ENCODE results near the gene TAMALIN.

TAMALIN gene

GRCh38 chr12:51985154-51985835 lies 21.5 kb upstream of the TAMALIN start:
- no peak for FAIRE-seq

- no peak for FAIRE-seq
These were observed 19.9 kb upstream of the TAMALIN start for GRCh38 chr12:51986834-51987233.

- no peak for FAIRE-seq
These were observed 14.5 kb upstream of the TAMALIN start for GRCh38 chr12:51992246-51992645.

- FAIRE-seq: no peak
These were observed 12.3 kb upstream of the TAMALIN start for GRCh38 chr12:51994539-51994820.

GRCh38 chr12:51994959-51995358 lies 11.8 kb upstream of the TAMALIN start:
- no peak for FAIRE-seq

- FAIRE-seq: no peak
These were observed 9.6 kb upstream of the TAMALIN start for GRCh38 chr12:51997136-51997535.

- FAIRE-seq: no peak
These were observed 3.7 kb upstream of the TAMALIN start for GRCh38 chr12:52003016-52003550.

- no peak for FAIRE-seq
These were observed 3.2 kb upstream of the TAMALIN start for GRCh38 chr12:52003591-52003990.

- FAIRE-seq: no peak
These were observed 2.6 kb upstream of the TAMALIN start for GRCh38 chr12:52004042-52004648.

GRCh38 chr12:52005218-52005902 lies 1.4 kb upstream of the TAMALIN start:
- FAIRE-seq: no peak

- no peak for FAIRE-seq
These were observed 643 bp upstream of the TAMALIN start for GRCh38 chr12:52005903-52006703.

- no peak for FAIRE-seq
These were observed 594 bp downstream of the TAMALIN start for GRCh38 chr12:52007158-52007921.

GRCh38 chr12:52007982-52008510 lies 1.3 kb downstream of the TAMALIN start:
- no peak for FAIRE-seq

- no peak for FAIRE-seq
These were observed 2.5 kb downstream of the TAMALIN start for GRCh38 chr12:52009081-52009751.

- FAIRE-seq: no peak
These were observed 3.4 kb downstream of the TAMALIN start for GRCh38 chr12:52010152-52010622.

- no peak for FAIRE-seq
These were observed 4.2 kb downstream of the TAMALIN start for GRCh38 chr12:52010692-52011601.

GRCh38 chr12:52011602-52012214 lies 5.0 kb downstream of the TAMALIN start:
- FAIRE-seq: no peak

GRCh38 chr12:52013626-52014310 lies 7.0 kb downstream of the TAMALIN start:
- no peak for FAIRE-seq

Measured in colon (tissue), 2 donors.